H54 (cell line): Measurements from ENCODE around the gene ULK4.

Experiments
- DNase-seq: peaks from one replicate; pipeline ENCODE4 v3.0.0; 2011; ENCODE audit warnings: low spot score, mixed read lengths; ENCODE audit not compliant: insufficient read length
- FAIRE-seq: peaks from 3 replicates; lab custom pipeline; 2011; peaks lifted over from hg19 to GRCh38; lab: Jason Lieb, UNC
- POLR2A ChIP-seq: IDR thresholded peaks from 2 replicates; pipeline ENCODE4 v1.6.1; 2011; ENCODE audit warnings: low read depth, mild to moderate bottlenecking, low read length

The ULK4 gene

GRCh38 chr3:41224120-41224806, 737.6 kb downstream of the ULK4 start:
- FAIRE-seq (peak; percentile 86), DNase-seq (no peak)
- TF ChIP-seq POLR2A: no peak

GRCh38 chr3:41223691-41224090, 738.2 kb downstream of the ULK4 start:
- TF ChIP-seq POLR2A: no peak
- no peak for DNase-seq
- no peak for FAIRE-seq

- TF ChIP-seq POLR2A: no peak
- DNase-seq: no peak
- FAIRE-seq: no peak
Observed at GRCh38 chr3:41223078-41223477, 738.8 kb downstream of the ULK4 start.

GRCh38 chr3:41222501-41222900, 739.4 kb downstream of the ULK4 start:
- DNase-seq (no peak), FAIRE-seq (no peak)
- no peak for TF ChIP-seq POLR2A

GRCh38 chr3:41222012-41222411, 739.9 kb downstream of the ULK4 start:
- FAIRE-seq: no peak
- no peak for DNase-seq
- no peak for TF ChIP-seq POLR2A

- FAIRE-seq (no peak), DNase-seq (no peak)
- TF ChIP-seq POLR2A: no peak
Observed at GRCh38 chr3:41220906-41221677, 740.8 kb downstream of the ULK4 start.

GRCh38 chr3:41219424-41219823, 742.5 kb downstream of the ULK4 start:
- no peak for DNase-seq
- no peak for FAIRE-seq

GRCh38 chr3:41216993-41217392, 744.9 kb downstream of the ULK4 start:
- DNase-seq: no peak
- no peak for TF ChIP-seq POLR2A
- peak; percentile 33 for FAIRE-seq

More at GRCh38 chr3:41219424-41219823, 742.5 kb downstream of the ULK4 start:
- no peak for TF ChIP-seq POLR2A

GRCh38 chr3:41216422-41216821, 745.5 kb downstream of the ULK4 start:
- no peak for TF ChIP-seq POLR2A
- DNase-seq (no peak), FAIRE-seq (no peak)

GRCh38 chr3:41213588-41213987, 748.3 kb downstream of the ULK4 start:
- TF ChIP-seq POLR2A: no peak
- FAIRE-seq (no peak), DNase-seq (no peak)

- FAIRE-seq (no peak), DNase-seq (no peak)
- TF ChIP-seq POLR2A: no peak
Observed at GRCh38 chr3:41212088-41212487, 749.8 kb downstream of the ULK4 start.

GRCh38 chr3:41210966-41211365, 750.9 kb downstream of the ULK4 start:
- DNase-seq (no peak), FAIRE-seq (no peak)
- TF ChIP-seq POLR2A: no peak

- FAIRE-seq: no peak
- TF ChIP-seq POLR2A: no peak
Observed at GRCh38 chr3:41209646-41210045, 752.3 kb downstream of the ULK4 start.

GRCh38 chr3:41208507-41209220, 753.2 kb downstream of the ULK4 start:
- no peak for DNase-seq
- FAIRE-seq: peak; percentile 52
- no peak for TF ChIP-seq POLR2A

More at GRCh38 chr3:41209646-41210045, 752.3 kb downstream of the ULK4 start:
- DNase-seq: no peak
